OCI-LY7 (cell line): ENCODE data around the gene ERC1.

Source experiments
- CTCF ChIP-seq: fragments of 200-600 bp; sonication (generic); conservative IDR thresholded peaks from 2 replicates; pipeline ENCODE4 v1.5.1; 2014; ENCODE audit warnings: mild to moderate bottlenecking, antibody characterized with exemption, low read length, moderate library complexity, mixed read lengths
- EZH2phosphoT487 ChIP-seq: fragments of 200-600 bp; sonication (generic); IDR thresholded peaks from 2 replicates; pipeline ENCODE4 v1.6.1; 2018; ENCODE audit warnings: low read depth, borderline replicate concordance, mild to moderate bottlenecking, mixed run types, antibody characterized with exemption, low read length, moderate library complexity, mixed read lengths

DNA sequence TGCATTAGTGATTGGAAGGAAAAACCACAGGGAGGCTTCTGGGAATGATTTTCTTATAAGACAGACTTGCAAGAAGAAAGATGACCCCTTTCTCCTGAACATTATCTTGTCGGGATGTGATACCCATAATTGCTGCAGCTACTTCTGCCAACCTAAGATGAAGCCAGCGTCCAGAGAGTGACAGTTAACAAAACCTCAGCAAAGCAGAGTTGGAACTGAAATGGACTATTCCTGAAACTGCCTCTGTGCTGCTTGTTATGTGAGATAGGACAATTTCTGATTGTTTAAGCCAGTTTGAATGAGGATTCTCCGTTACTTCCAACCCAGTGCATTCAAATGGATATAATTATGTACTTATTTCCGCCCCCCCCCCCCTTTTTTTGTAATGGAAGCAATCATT lies 204.5 kb downstream of the ERC1 start:
- TF ChIP-seq CTCF, result no peak
- TF ChIP-seq EZH2phosphoT487, result no peak
